GM18873 (cell line): Measurements from ENCODE around the gene PAIP2B.

Experiments used
- ATAC-seq: cut with Tn5 transposase; IDR thresholded peaks from one replicate; pipeline ENCODE4 v1.9.1; 2021; ENCODE audit warnings: mild to moderate bottlenecking, moderate library complexity, moderate number of reproducible peaks; ENCODE audit not compliant: unreplicated experiment, low FRiP score

PAIP2B gene

DNA sequence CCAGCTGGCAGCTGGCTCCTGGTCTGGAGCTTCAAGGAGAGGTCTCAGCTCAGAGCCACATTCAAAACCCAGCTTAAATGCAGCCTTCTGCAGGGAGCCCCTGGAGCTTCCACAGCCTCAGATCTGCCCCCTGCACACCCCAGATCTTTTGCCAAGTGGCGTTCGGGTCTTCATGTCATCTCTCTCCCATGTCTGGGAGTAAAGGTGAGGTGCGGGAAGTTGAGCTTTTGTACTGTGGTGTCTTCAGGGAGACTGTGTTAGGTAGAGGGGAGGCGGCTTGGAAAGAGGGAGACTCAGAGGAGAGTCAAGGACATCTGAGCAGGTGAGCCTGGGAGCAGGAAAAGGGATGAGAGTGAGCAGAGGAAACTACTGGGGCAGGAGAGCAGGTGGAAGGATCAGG, 71.1 kb downstream of the PAIP2B start:
- no peak for ATAC-seq

DNA sequence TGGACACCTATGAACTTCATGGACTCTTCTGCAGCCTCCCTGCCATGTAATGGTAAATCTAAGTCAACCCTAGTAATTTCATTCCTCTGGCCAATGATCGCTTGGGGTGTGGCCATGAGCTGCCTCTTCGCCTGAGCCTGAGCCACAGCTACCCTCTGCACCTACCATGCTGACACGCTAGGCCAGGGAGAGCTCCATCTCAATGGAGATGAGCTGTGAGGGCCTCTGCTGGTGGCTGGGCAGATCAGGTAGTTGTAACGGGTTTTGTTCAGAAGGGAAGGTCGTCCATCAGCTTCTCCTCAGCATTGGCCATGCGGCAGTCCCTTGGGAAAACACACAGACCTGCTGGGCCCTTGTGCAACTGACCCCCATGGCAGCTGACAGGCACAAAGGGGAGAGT, 72.1 kb downstream of the PAIP2B start:
- no peak for ATAC-seq

GRCh38 chr2:71154279-71154678, 72.6 kb downstream of the PAIP2B start:
- no peak for ATAC-seq

GRCh38 chr2:71153585-71154224, 73.2 kb downstream of the PAIP2B start:
- no peak for ATAC-seq

- ATAC-seq, result no peak
Measured at GRCh38 chr2:71151620-71152019, 75.3 kb downstream of the PAIP2B start.

- ATAC-seq, result no peak
Measured at GRCh38 chr2:71150082-71150816, 76.7 kb downstream of the PAIP2B start.

DNA sequence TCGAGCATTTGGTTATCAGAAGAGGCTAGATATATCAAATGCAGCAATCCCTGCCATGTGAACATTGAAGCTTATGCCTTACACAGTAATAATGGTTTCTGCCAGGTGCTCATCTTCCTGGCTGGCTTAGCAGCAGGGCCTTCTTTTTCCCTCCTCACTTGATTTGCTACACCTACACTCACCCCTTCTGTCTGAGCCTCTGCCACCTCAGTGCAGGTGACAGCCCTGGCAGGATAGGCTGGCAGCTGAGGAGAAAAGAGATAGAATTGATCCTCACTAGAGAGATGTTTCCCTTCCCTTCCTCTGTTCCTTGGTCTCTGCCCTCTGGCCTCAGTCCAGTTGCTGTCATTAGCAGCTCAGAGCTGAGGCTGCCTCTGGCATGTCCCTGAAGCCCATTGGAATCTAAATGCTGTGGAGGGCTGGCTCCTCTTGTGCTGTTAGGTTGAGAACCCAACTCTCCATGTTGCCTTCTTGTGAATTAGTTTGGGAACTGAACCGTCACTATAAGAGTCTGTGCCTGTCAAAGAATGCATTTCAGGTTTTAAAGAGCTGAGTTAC, 78.3 kb downstream of the PAIP2B start:
- ATAC-seq, result no peak

GRCh38 chr2:71143782-71144181, 83.1 kb downstream of the PAIP2B start:
- ATAC-seq, result no peak

- ATAC-seq, result no peak
Measured at GRCh38 chr2:71136174-71136573, 90.7 kb downstream of the PAIP2B start.

DNA sequence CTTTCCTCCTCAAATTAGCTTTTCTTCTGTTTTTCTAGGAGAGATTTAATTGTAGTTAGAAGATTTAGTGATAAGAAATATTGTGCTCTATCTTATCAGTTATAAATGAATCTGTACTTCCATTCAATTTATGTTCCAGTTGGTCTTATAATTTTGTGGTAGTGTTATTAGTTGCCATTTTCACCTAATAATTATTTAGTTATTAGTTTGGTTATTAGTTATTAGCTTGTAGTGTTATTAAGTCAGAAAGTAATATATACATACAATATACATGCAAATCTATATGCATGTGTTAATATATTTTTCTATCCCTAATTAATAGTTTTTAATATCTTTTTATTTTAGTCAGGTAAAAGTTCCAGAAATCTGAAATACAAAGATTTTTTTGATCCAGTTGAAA, 93.3 kb downstream of the PAIP2B start:
- no peak for ATAC-seq
